Measurements from ENCODE around the gene TNRC6C. TPM values are rescaled to one million over a fixed set of nuclear protein-coding genes. Genes with fewer than 3 reads are reported as not detected.

The TNRC6C gene
- total and polyA plus RNA-seq, 9 of the 15 experiments (the other 6 are each of a cell fraction or from before 2014, with no cell fraction given), result 0.20 to 4.9 (median 2.3) TPM

GRCh38 chr17:78140169-78141051, 181.9 kb downstream of the TNRC6C start (continued):
- TF ChIP-seq VEZF1 (CRISPR knock-in tag; IDR thresholded peaks at IDR 0.05) (peak; percentile 57), NEUROD1 (IDR thresholded peaks at IDR 0.05; ENCODE audit: borderline replicate concordance, low read depth, low read length, partially characterized antibody) (peak; percentile 75), ELF1 (tag; IDR thresholded peaks at IDR 0.05) (no peak), RHOXF2B (CRISPR knock-in tag; conservative IDR thresholded peaks at IDR 0.05) (no peak), ERF (CRISPR knock-in tag; IDR thresholded peaks at IDR 0.05) (0 out of 2 replicates have a peak, but pooled peaks have one; percentile 24), HDAC6 (IDR thresholded peaks at IDR 0.05; ENCODE audit: low read depth, low read length) (no peak), FUS (optimal IDR thresholded peaks at IDR 0.05; ENCODE audit: low read depth, low read length) (peak; percentile 44), HCFC1 (IDR thresholded peaks at IDR 0.05; ENCODE audit: low read depth, low read length) (no peak), ZNF436 (CRISPR knock-in tag; IDR thresholded peaks at IDR 0.05) (no peak), MNT (conservative IDR thresholded peaks at IDR 0.05) (peak; percentile 64 to 68; a peak in 3 of 4 replicates), ZC3H11A (IDR thresholded peaks at IDR 0.05; ENCODE audit: low read depth, low read length) (no peak), ZNF764 (CRISPR knock-in tag; IDR thresholded peaks at IDR 0.05; ENCODE audit: low read depth) (no peak), TAF1 (IDR thresholded peaks at IDR 0.05; ENCODE audit: control insufficient read depth, extremely low read depth, insufficient read depth, low read length, severe bottlenecking) (peak; percentile 65), SP1 (CRISPR knock-in tag; IDR thresholded peaks at IDR 0.05) (peak; percentile 99), HOMEZ (CRISPR knock-in tag; IDR thresholded peaks at IDR 0.05) (no peak), TAF7 (tag; IDR thresholded peaks at IDR 0.05) (peak; percentile 51; the same call in 1 of the 2 replicates), ZNF133 (CRISPR knock-in tag; IDR thresholded peaks at IDR 0.05) (no peak), ZNF57 (CRISPR knock-in tag; IDR thresholded peaks at IDR 0.05) (0 out of 2 replicates have a peak, but pooled peaks have one; percentile 9), CREB5 (CRISPR knock-in tag; IDR thresholded peaks at IDR 0.05) (no peak), ZNF512 (tag; IDR thresholded peaks at IDR 0.05) (no peak)
